Liver (tissue), 9 donors: Measurements from ENCODE around the gene RAPGEF2. TPM values are rescaled to one million over a fixed set of nuclear protein-coding genes. Genes with fewer than 3 reads are reported as not detected.

ENCODE experiments used
- DNase-seq: peaks from one replicate; pipeline ENCODE4 v3.0.0-alpha.2; 2017; ENCODE audit warnings: low spot score
- H3K27ac ChIP-seq, 2 donors: one replicate each; pipeline ENCODE4 v1.7.0; 2013; ENCODE audit warnings: inconsistent platforms in 2 of 2, low read length in 2 of 2, control low read depth in 1 of 2, low read depth in 1 of 2, mild to moderate bottlenecking in 1 of 2
- H3K27me3 ChIP-seq, 4 donors: one replicate each; pipeline versions ENCODE4 v1.6.1 to v1.7.0; 2013; ENCODE audit warnings: low read length in 3 of 4, inconsistent platforms in 1 of 4, mild to moderate bottlenecking in 1 of 4, moderate library complexity in 1 of 4; ENCODE audit not compliant: control insufficient read depth in 4 of 4, insufficient read depth in 4 of 4
- H3K36me3 ChIP-seq, 4 donors: one replicate each; pipeline versions ENCODE4 v1.6.1 to v1.7.0; 2013; ENCODE audit warnings: low read length in 3 of 4, mild to moderate bottlenecking in 3 of 4, low read depth in 1 of 4, moderate library complexity in 1 of 4; ENCODE audit not compliant: control insufficient read depth in 4 of 4, insufficient read depth in 3 of 4
- H3K4me1 ChIP-seq, 4 donors: one replicate each; pipeline versions ENCODE4 v1.6.1 to v1.7.0; 2013; ENCODE audit warnings: low read length in 3 of 4, mild to moderate bottlenecking in 3 of 4, moderate library complexity in 1 of 4; ENCODE audit not compliant: control insufficient read depth in 4 of 4, insufficient read depth in 4 of 4
- H3K4me3 ChIP-seq, 3 donors: one replicate each; pipeline versions ENCODE4 v1.6.1 to v1.7.0; 2013; ENCODE audit warnings: low read length in 3 of 3, control low read depth in 1 of 3, low read depth in 1 of 3, mild to moderate bottlenecking in 1 of 3
- H3K9ac ChIP-seq, 2 donors: one replicate each; pipeline ENCODE4 v1.7.0; 2013; ENCODE audit warnings: low read length in 2 of 2, mild to moderate bottlenecking in 2 of 2, moderate library complexity in 2 of 2, control low read depth in 1 of 2, low read depth in 1 of 2
- H3K9me3 ChIP-seq, 4 donors: one replicate each; pipeline versions ENCODE4 v1.6.1 to v1.7.0; 2013; ENCODE audit warnings: low read length in 3 of 4; ENCODE audit not compliant: control insufficient read depth in 4 of 4
- EGR1 ChIP-seq, 2 donors: IDR thresholded peaks; 2 replicates each; pipeline ENCODE4 v1.6.1; 2016 to 2018; ENCODE audit warnings: antibody characterized with exemption in 2 of 2, low read depth in 2 of 2
- FOXA1 ChIP-seq: IDR thresholded peaks from 2 replicates; pipeline ENCODE4 v1.6.1; 2016; ENCODE audit warnings: antibody characterized with exemption
- FOXA2 ChIP-seq: IDR thresholded peaks from 2 replicates; pipeline ENCODE4 v1.6.1; 2016; ENCODE audit warnings: antibody characterized with exemption
- GABPA ChIP-seq, 2 donors: IDR thresholded peaks in 1 of 2; conservative IDR thresholded peaks in 1 of 2; 2 replicates each; pipeline ENCODE4 v1.6.1; 2016; ENCODE audit warnings: antibody characterized with exemption in 2 of 2, mild to moderate bottlenecking in 1 of 2, moderate library complexity in 1 of 2
- HNF4A ChIP-seq, 2 donors: conservative IDR thresholded peaks; 2 replicates each; pipeline ENCODE4 v1.6.1; 2016; ENCODE audit warnings: antibody characterized with exemption in 2 of 2, mild to moderate bottlenecking in 2 of 2
- HNF4G ChIP-seq: IDR thresholded peaks from 2 replicates; pipeline ENCODE4 v1.6.1; 2016; ENCODE audit warnings: antibody characterized with exemption
- RAD21 ChIP-seq, 2 donors: IDR thresholded peaks; 2 replicates each; pipeline ENCODE4 v1.6.1; 2016; ENCODE audit warnings: antibody characterized with exemption in 2 of 2, mild to moderate bottlenecking in 2 of 2
- RXRA ChIP-seq, 2 donors: IDR thresholded peaks; 2 replicates each; pipeline ENCODE4 v1.6.1; 2017 to 2018; ENCODE audit warnings: antibody characterized with exemption in 2 of 2, mild to moderate bottlenecking in 1 of 2
- SP1 ChIP-seq: IDR thresholded peaks from 2 replicates; pipeline ENCODE4 v1.6.1; 2018; ENCODE audit warnings: antibody characterized with exemption, mild to moderate bottlenecking
- TAF1 ChIP-seq: conservative IDR thresholded peaks from 2 replicates; pipeline ENCODE4 v1.6.1; 2016; ENCODE audit warnings: antibody characterized with exemption, mild to moderate bottlenecking
- YY1 ChIP-seq: IDR thresholded peaks from 2 replicates; pipeline ENCODE4 v1.6.1; 2016; ENCODE audit warnings: antibody characterized with exemption, mild to moderate bottlenecking
- WGBS: extraction: QIAGEN DNeasy Blood & Tissue Kit; methylation state at CpG from one replicate; pipeline ENCODE4 v1.1.7; 2013; 5-methylcytosine and 5-hydroxymethylcytosine counted together
- polyA plus RNA-seq, 2 donors: library from polyadenylated mRNA; stranded (reverse) in 1 of 2; unstranded in 1 of 2; fragments of 200-250 nt in 1 of 2; fragments of >200 nt in 1 of 2; fragmentation: Nextera tagmentation in 1 of 2; extraction: Ambion mirVana in 1 of 2; gene quantifications; one replicate each; pipeline versions ENCODE4 v1.2.1 to v1.2.3, GENCODE V29; 2013 to 2015
- total RNA-seq, 2 donors: library from RNA; depleted of rRNA; stranded (reverse); fragments of >200 nt; gene quantifications; one replicate each; pipeline ENCODE4 v1.2.3, GENCODE V29; 2014
- TF ChIP-seq, protein P1 (sequence below): fragments of 150-350 bp; IDR thresholded peaks from 2 replicates; pipeline ENCODE4 v1.5.1; 2017; ENCODE audit warnings: improper control_type of control experiment, low read depth, low read length; ENCODE audit not compliant: missing input control
- TF ChIP-seq, protein P2 (sequence below): IDR thresholded peaks from 2 replicates; pipeline ENCODE4 v1.6.1; 2016; ENCODE audit warnings: antibody characterized with exemption
- TF ChIP-seq, protein P3 (sequence below): IDR thresholded peaks from 2 replicates; pipeline ENCODE4 v1.6.1; 2016; ENCODE audit warnings: antibody characterized with exemption, mild to moderate bottlenecking
- TF ChIP-seq, protein P4 (sequence below): IDR thresholded peaks from 2 replicates; pipeline ENCODE4 v1.6.1; 2016; ENCODE audit warnings: antibody characterized with exemption
- donor health status: healthy.
- donor health status: healthy.
- donor health status: healthy.
- donor health status: healthy.
- donor health status: healthy.

Gene RAPGEF2
- total and polyA plus RNA-seq, 4 donors = 7.3 to 90.4 (median 32.2) TPM

DNA sequence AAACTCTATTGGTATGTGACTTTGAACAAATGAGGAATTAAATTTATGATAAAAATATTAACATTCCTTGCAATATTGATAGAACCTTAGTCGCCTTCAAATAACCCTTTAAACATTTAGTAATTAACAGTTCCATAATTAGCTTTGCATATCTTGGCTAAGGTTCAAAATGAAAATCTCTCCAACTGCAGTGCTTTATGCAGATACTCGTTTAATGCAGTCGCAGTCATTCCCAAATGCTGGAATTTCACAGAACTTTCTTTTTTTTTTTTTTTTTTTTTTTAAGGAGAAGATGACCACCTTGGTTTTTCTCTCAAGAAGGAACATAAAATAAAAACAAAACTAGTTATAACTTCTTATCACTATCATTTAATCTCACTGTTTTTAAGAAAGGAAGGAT lies 5.2 kb downstream of the RAPGEF2 start:
- 83% methylated on average over 3 of the region's 3 CpGs for WGBS
- Histone ChIP-seq H3K9ac (no peak overlapping the region), H3K4me1 (peaks cover 5 to 25% (median 21%) of the 10 kb centered on the region in 4 donors), H3K4me3 (no peak overlapping the region), H3K27ac (no peak overlapping the region), H3K9me3 (no peaks in the 10 kb centered on the region), H3K36me3 (no peaks in the 10 kb centered on the region), H3K27me3 (no peaks in the 10 kb centered on the region)
- TF ChIP-seq RAD21 (IDR thresholded peaks at IDR 0.05) (no peak), FOXA1 (no peak), SP1 (no peak), TAF1 (no peak), EGR1 (IDR thresholded peaks at IDR 0.05; ENCODE audit: low read depth in 2 of 2) (no peak), RXRA (IDR thresholded peaks at IDR 0.05) (no peak), HNF4G (no peak), YY1 (no peak), HNF4A (conservative IDR thresholded peaks at IDR 0.05) (no peak), FOXA2 (no peak)
- TF ChIP-seq, protein P1, sequence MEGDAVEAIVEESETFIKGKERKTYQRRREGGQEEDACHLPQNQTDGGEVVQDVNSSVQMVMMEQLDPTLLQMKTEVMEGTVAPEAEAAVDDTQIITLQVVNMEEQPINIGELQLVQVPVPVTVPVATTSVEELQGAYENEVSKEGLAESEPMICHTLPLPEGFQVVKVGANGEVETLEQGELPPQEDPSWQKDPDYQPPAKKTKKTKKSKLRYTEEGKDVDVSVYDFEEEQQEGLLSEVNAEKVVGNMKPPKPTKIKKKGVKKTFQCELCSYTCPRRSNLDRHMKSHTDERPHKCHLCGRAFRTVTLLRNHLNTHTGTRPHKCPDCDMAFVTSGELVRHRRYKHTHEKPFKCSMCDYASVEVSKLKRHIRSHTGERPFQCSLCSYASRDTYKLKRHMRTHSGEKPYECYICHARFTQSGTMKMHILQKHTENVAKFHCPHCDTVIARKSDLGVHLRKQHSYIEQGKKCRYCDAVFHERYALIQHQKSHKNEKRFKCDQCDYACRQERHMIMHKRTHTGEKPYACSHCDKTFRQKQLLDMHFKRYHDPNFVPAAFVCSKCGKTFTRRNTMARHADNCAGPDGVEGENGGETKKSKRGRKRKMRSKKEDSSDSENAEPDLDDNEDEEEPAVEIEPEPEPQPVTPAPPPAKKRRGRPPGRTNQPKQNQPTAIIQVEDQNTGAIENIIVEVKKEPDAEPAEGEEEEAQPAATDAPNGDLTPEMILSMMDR = no peak
- TF ChIP-seq, protein P2, sequence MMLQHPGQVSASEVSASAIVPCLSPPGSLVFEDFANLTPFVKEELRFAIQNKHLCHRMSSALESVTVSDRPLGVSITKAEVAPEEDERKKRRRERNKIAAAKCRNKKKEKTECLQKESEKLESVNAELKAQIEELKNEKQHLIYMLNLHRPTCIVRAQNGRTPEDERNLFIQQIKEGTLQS = no peak
- TF ChIP-seq, protein P3, sequence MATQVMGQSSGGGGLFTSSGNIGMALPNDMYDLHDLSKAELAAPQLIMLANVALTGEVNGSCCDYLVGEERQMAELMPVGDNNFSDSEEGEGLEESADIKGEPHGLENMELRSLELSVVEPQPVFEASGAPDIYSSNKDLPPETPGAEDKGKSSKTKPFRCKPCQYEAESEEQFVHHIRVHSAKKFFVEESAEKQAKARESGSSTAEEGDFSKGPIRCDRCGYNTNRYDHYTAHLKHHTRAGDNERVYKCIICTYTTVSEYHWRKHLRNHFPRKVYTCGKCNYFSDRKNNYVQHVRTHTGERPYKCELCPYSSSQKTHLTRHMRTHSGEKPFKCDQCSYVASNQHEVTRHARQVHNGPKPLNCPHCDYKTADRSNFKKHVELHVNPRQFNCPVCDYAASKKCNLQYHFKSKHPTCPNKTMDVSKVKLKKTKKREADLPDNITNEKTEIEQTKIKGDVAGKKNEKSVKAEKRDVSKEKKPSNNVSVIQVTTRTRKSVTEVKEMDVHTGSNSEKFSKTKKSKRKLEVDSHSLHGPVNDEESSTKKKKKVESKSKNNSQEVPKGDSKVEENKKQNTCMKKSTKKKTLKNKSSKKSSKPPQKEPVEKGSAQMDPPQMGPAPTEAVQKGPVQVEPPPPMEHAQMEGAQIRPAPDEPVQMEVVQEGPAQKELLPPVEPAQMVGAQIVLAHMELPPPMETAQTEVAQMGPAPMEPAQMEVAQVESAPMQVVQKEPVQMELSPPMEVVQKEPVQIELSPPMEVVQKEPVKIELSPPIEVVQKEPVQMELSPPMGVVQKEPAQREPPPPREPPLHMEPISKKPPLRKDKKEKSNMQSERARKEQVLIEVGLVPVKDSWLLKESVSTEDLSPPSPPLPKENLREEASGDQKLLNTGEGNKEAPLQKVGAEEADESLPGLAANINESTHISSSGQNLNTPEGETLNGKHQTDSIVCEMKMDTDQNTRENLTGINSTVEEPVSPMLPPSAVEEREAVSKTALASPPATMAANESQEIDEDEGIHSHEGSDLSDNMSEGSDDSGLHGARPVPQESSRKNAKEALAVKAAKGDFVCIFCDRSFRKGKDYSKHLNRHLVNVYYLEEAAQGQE = no peak
- TF ChIP-seq, protein P4, sequence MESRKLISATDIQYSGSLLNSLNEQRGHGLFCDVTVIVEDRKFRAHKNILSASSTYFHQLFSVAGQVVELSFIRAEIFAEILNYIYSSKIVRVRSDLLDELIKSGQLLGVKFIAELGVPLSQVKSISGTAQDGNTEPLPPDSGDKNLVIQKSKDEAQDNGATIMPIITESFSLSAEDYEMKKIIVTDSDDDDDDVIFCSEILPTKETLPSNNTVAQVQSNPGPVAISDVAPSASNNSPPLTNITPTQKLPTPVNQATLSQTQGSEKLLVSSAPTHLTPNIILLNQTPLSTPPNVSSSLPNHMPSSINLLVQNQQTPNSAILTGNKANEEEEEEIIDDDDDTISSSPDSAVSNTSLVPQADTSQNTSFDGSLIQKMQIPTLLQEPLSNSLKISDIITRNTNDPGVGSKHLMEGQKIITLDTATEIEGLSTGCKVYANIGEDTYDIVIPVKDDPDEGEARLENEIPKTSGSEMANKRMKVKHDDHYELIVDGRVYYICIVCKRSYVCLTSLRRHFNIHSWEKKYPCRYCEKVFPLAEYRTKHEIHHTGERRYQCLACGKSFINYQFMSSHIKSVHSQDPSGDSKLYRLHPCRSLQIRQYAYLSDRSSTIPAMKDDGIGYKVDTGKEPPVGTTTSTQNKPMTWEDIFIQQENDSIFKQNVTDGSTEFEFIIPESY = no peak
- DNase-seq = no peak

DNA sequence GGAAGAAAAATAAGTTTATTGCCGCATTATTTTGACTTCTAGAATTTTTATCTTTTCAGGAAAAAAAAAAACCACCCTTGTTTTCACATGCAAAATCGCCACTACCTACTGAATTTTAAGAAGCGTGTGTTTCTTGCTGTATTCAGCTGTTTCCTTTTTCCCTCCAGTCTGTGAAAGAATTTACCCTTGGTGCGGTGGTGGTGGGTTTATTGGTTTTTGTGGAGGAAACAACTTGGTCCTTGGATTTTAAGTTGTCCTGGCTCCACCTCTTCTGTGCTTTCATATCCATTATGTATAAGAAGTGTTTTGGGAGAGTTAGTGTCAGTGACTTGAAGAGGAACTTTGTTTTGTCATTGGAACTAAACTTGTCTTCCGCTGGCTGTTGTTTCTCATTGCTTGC lies 8.1 kb downstream of the RAPGEF2 start:
- no peaks in the 10 kb centered on the region for H3K36me3 ChIP-seq
- no peaks in the 10 kb centered on the region for H3K27me3 ChIP-seq
- TF ChIP-seq HNF4G (no peak), GABPA (IDR thresholded peaks at IDR 0.05 in 1 of 2, conservative IDR thresholded peaks at IDR 0.05 in 1 of 2) (no peak), RXRA (IDR thresholded peaks at IDR 0.05) (no peak), TAF1 (no peak), RAD21 (IDR thresholded peaks at IDR 0.05) (no peak), EGR1 (IDR thresholded peaks at IDR 0.05; ENCODE audit: low read depth in 2 of 2) (no peak)
- TF ChIP-seq, protein P2 = no peak
- TF ChIP-seq, protein P4 = no peak
- TF ChIP-seq, protein P3 = no peak
- H3K9me3 ChIP-seq = no peaks in the 10 kb centered on the region
- no peak overlapping the region for H3K9ac ChIP-seq
- WGBS = 86% methylated on average over 5 of the region's 5 CpGs
- no peak for DNase-seq
- H3K4me3 ChIP-seq = no peak overlapping the region
- H3K4me1 ChIP-seq = peaks cover 5 to 13% (median 8%) of the 10 kb centered on the region in 4 donors
- H3K27ac ChIP-seq = no peak overlapping the region
